ENCODE data around the gene ATP10A.

- TF ChIP-seq TBP (IDR thresholded peaks at IDR 0.05; ENCODE audit: low read depth, low read length) = no peak
- TF ChIP-seq CREB1 (IDR thresholded peaks at IDR 0.05) = no peak
- TF ChIP-seq POLR2AphosphoS5 (IDR thresholded peaks at IDR 0.05; ENCODE audit: low read depth, low read length) = no peak
- no peak for TF ChIP-seq MAX (IDR thresholded peaks at IDR 0.05)
- no peak for TF ChIP-seq CEBPB (IDR thresholded peaks at IDR 0.05; ENCODE audit: low read depth, low read length)
- TF ChIP-seq MAFK (IDR thresholded peaks at IDR 0.05; ENCODE audit: low read depth, low read length) = no peak
- TF ChIP-seq BCL11A (IDR thresholded peaks at IDR 0.05; ENCODE audit: low read depth in 2 of 2, low read length in 2 of 2) = no peak
- TF ChIP-seq POLR2A (IDR thresholded peaks at IDR 0.05; ENCODE audit: control extremely low read depth in 1 of 2, low read depth in 2 of 2, low read length in 2 of 2) = no peak
- no peak for TF ChIP-seq RAD21 (IDR thresholded peaks at IDR 0.05 in 1 of 2, conservative IDR thresholded peaks at IDR 0.05 in 1 of 2; ENCODE audit: low read depth in 2 of 2, low read length in 2 of 2)
- TF ChIP-seq KDM1A (IDR thresholded peaks at IDR 0.05; ENCODE audit: borderline replicate concordance, low read length) = no peak
- TF ChIP-seq ATF2 (IDR thresholded peaks at IDR 0.05; ENCODE audit: low read length) = no peak
- TF ChIP-seq CTCF (IDR thresholded peaks at IDR 0.05; ENCODE audit: control extremely low read depth in 1 of 3, insufficient read depth in 1 of 3, low read depth in 1 of 3, low read length in 3 of 3) = no peak
These were observed 91.8 kb downstream of the ATP10A start for GRCh38 chr15:25771338-25771706.

Measured in H1 (cell line).